Measurements from ENCODE around the gene CACNA1A. TPM values are rescaled to one million over a fixed set of nuclear protein-coding genes. Genes with fewer than 3 reads are reported as not detected.

Gene CACNA1A
- total and polyA plus RNA-seq, 2 of the 13 experiments (the other 11 are each of a cell fraction or from before 2014, with no cell fraction given), result not detected

GRCh38 chr19:13505164-13505695 lies 1.0 kb downstream of the CACNA1A start (continued):
- TF ChIP-seq HNF1A (IDR thresholded peaks at IDR 0.05; ENCODE audit: low read depth) (no peak), HNF1A (CRISPR knock-in tag; IDR thresholded peaks at IDR 0.05; ENCODE audit: borderline replicate concordance) (no peak), TEAD3 (CRISPR knock-in tag; optimal IDR thresholded peaks at IDR 0.05; ENCODE audit: borderline replicate concordance) (no peak), ZNF546 (CRISPR knock-in tag; conservative IDR thresholded peaks at IDR 0.05) (no peak), ZNF720 (CRISPR knock-in tag; IDR thresholded peaks at IDR 0.05) (no peak)

- Histone ChIP-seq H3K79me2 (ENCODE audit: insufficient read depth, low read length) (no peaks in the 10 kb centered on the region), H3K9ac (ENCODE audit: insufficient read depth, low read depth, low read length) (no peak overlapping the region), H3K4me2 (ENCODE audit: low read depth, low read length) (no peak overlapping the region), H2AFZ (ENCODE audit: low read length) (no peak overlapping the region), H3K4me3 (replicated peaks in 1 of 3; ENCODE audit: insufficient read depth in 1 of 3, low read depth in 2 of 3, low read length in 3 of 3) (no peak overlapping the region), H3K9me3 (ENCODE audit: low read length) (no peaks in the 10 kb centered on the region), H3K36me3 (replicated peaks in 1 of 2; ENCODE audit: control insufficient read depth in 1 of 2, insufficient read depth in 2 of 2, low read length in 2 of 2) (no peaks in the 10 kb centered on the region), H3K27me3 (ENCODE audit: control insufficient read depth in 1 of 2, insufficient read depth in 2 of 2, low read length in 2 of 2) (peaks cover 3 to 44% of the 10 kb centered on the region in 2 experiments; a peak in 2 of 5 replicates), H4K20me1 (ENCODE audit: insufficient read depth, low read length) (no peaks in the 10 kb centered on the region), H3K4me1 (ENCODE audit: insufficient read depth, low read length) (no peaks in the 10 kb centered on the region), H3K27ac (ENCODE audit: extremely low read length, insufficient read depth, low read length) (no peak overlapping the region)
- intact Hi-C loops (cut with micrococcal nuclease; ENCODE audit: unreplicated experiment), result no loop called here
- ATAC-seq (no peak), FAIRE-seq (no peak), DNase-seq (ENCODE audit: low spot score) (no peak)
- BruUV-seq (replicated peaks), result no TSS peak
- ChIA-PET CTCF (ENCODE audit: low intra/inter-chr PET ratio, low total read pairs) (no interaction called here), POLR2A (no interaction called here)
- 4% methylated on average over 12 of the region's 12 CpGs for WGBS (ENCODE audit: low lambda C conversion rate)
- in situ Hi-C loops (cut with HindIII; ENCODE audit: extremely low pct_ligation_motif_present, low pct_unique_long_range_greater_than_20kb), result no loop called here
- TF ChIP-seq RFX1 (IDR thresholded peaks at IDR 0.05) (no peak), JUNB (CRISPR knock-in tag; IDR thresholded peaks at IDR 0.05; ENCODE audit: borderline replicate concordance) (no peak), ZKSCAN8 (CRISPR knock-in tag; IDR thresholded peaks at IDR 0.05; ENCODE audit: borderline replicate concordance) (no peak), ZNF609 (CRISPR knock-in tag; IDR thresholded peaks at IDR 0.05; ENCODE audit: borderline replicate concordance) (no peak), HMGA1 (CRISPR knock-in tag; conservative IDR thresholded peaks at IDR 0.05) (no peak), MXD3 (CRISPR knock-in tag; IDR thresholded peaks at IDR 0.05) (no peak), NPAS2 (CRISPR knock-in tag; IDR thresholded peaks at IDR 0.05; ENCODE audit: borderline replicate concordance) (no peak), MAZ (IDR thresholded peaks at IDR 0.05; ENCODE audit: borderline replicate concordance, low read depth, low read length) (no peak), MAZ (CRISPR knock-in tag; IDR thresholded peaks at IDR 0.05; ENCODE audit: low read depth) (no peak)
Measured at GRCh38 chr19:13503570-13504235, 2.6 kb downstream of the CACNA1A start.

All from HepG2 (cell line).